ENCODE data around the gene ITPK1.

ITPK1 gene

DNA sequence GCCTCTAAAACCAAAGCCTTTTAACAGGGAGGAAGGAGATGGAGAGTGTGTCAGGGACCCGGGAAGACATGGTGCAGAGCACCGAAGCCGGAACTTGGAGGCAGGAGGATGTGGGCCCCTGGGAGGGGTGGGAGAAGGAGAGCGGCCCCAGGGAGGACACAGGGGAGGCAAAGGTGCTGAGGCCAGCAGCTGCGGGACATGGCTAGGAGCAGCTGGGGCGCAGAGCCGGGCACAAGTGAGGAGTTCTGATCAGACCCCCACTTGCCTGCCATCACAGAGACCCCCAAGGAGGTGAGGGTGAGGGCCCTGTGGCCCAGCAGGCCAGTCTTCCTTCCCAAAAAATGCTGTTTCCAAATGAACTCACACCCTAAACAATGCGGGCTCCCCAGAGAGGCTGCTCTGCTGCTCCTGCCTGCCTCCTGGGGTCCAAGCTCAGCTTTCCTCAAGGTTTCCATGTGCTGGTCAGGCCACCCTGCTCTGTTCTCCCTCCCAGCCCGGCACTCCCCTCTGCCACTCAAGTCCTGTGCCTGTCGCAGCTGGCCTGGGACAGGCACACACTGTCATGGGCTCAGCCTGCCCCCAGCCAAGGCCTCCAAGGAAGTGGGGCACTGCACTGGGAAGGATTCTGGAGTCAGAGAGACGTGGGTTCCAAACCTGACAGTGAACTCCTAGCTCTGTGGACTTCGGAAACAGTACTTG, 168.7 kb downstream of the ITPK1 start:
- FAIRE-seq = no peak

GRCh38 chr14:92945959-92946846, 169.5 kb downstream of the ITPK1 start:
- no peak for FAIRE-seq

- FAIRE-seq = no peak
Observed at GRCh38 chr14:92945544-92945943, 170.2 kb downstream of the ITPK1 start.

DNA sequence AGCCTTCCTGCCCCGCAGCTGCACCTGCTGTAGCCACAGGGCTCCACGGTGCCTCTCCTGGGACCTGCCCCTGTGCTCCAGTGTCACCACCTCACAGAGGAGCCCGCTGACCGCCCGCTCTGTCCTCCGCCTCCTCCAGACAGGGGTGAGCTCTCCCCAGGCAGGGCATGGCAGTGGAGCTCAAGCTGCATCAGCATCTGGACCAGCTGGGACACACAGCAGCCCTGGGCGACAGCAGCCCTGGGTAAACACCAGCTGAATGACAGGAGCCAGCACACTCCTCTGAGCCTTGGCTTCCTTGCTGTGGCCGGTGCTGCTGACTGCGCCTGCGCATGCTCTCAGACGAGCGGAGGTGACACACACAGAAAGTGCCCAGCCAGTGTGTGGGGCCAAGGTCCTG, 170.7 kb downstream of the ITPK1 start:
- no peak for FAIRE-seq

DNA sequence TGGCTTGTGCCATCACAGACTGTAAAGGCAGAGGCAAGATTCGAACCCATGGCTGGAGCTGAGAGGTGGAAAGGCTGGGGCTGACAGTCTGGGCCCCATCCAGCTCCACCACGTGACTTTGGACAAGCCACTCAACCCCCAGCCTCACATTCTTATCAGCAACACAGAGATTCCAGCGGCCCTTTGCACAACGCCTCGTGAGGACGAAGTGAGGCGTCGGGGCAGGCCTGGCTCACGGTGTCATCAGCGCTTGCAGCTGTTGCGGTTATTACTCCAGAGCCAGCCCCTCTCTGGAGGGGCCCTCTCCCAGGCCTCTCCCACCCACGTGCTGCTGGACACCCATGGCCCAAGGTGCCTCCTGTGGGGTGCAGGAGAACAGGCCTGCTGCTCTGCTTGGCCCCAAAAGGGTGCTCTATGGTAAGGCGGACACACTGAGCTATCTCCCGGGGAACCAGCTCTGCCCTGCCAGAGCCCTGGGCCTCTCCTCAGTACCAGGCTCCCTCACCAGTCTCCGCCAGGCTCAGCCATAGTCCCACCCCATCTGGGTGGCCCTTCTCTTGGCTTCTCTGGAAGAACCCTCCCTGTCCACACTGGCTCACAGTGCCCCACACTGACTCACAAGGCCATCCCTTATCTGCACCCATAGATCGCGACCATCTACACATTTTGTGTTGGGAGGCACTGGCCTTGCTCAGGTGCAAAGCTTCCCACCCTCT, 171.7 kb downstream of the ITPK1 start:
- no peak for FAIRE-seq

DNA sequence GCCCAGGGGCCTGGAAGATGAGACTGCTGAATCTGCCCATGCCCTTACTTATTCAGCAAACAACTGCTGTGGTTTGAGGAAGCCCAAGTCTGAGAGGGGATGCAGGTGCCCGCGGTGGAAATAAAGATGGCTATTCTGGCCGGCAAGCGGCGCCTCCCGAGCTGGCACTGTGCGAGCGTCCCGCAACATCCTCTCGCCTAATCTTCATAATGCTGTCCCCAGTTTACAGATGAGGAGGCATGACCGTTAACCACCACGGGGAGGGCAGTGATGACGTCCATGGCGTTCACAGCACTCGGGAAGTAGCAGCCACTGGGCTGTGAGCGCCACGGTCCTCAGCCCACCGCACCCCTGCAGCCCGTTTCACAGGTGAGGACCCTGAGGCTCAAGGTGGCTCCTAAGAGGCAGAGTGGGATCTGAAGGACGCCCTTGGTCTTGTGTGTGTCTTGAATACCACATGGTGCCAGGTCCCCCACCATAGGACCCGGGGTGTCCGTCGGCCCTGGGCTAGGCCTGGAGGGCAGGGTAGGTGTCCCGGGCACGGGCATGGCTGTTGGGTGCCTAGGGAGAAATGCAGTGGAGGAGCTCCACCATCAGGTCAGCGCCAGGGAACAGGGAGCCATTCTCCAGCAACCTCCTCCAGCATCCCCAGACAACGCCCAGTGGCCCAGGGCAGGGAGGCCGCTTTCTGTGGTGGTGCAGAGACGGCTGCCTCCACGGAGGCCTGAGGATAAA, 172.6 kb downstream of the ITPK1 start:
- FAIRE-seq = no peak

GRCh38 chr14:92942576-92942975, 173.1 kb downstream of the ITPK1 start:
- no peak for FAIRE-seq

- no peak for FAIRE-seq
Observed at GRCh38 chr14:92942136-92942535, 173.6 kb downstream of the ITPK1 start.

DNA sequence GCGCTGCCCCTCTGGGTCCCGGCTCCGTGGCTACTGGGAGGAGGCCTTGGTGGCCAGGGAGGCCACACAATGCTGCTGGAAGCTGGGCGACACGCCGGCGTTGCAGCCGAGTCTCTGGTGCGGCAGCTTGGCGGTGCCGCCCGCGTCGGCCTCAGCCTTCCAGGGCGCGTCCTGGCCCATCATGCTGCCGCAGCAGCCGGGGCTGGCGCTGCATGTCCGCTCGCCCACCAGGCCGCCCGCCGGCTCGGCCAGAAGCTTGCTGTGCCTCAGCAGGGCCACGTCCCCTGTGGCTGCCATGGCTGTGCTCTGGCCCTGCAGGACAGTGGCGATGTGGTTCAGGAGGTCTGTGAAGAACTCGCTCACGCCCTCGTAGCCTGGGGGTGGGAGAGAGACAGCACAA, 174.2 kb downstream of the ITPK1 start:
- no peak for FAIRE-seq

GRCh38 chr14:92940543-92940942, 175.2 kb downstream of the ITPK1 start:
- no peak for FAIRE-seq

- FAIRE-seq = no peak
Observed at GRCh38 chr14:92939699-92940098, 176.0 kb downstream of the ITPK1 start.

- FAIRE-seq = no peak
Observed at GRCh38 chr14:92938890-92939671, 176.6 kb downstream of the ITPK1 start.

DNA sequence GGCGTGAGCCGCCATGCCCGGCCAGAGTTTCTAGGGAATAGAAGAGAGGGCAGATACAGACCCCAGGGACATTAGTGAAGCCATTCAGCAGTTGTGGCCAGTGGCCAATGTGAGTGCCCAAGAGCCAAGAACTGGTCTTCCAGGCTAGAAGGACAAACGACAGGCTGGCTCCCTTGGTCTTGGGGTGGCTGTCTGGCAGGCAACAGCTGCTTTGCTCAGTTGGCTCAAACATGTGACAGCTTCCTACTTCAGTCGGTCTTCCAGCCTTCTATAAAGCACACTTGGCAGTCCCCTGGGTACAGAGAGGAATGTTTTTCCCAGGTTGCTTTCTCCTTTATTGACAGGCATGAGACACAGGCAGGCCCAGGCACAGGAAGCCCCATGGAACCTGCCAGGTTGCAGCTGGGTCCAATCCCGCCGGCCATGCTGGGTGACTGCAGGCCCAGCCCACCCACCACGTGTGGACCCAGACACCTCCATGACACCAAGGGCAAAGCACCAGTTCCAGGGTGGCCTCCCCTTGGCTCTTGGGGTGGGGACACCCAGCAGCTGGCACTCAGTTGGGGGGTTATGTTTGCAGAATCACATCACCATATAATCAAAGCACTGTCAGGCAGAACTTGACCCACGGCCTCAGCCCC, 177.4 kb downstream of the ITPK1 start:
- FAIRE-seq = no peak

DNA sequence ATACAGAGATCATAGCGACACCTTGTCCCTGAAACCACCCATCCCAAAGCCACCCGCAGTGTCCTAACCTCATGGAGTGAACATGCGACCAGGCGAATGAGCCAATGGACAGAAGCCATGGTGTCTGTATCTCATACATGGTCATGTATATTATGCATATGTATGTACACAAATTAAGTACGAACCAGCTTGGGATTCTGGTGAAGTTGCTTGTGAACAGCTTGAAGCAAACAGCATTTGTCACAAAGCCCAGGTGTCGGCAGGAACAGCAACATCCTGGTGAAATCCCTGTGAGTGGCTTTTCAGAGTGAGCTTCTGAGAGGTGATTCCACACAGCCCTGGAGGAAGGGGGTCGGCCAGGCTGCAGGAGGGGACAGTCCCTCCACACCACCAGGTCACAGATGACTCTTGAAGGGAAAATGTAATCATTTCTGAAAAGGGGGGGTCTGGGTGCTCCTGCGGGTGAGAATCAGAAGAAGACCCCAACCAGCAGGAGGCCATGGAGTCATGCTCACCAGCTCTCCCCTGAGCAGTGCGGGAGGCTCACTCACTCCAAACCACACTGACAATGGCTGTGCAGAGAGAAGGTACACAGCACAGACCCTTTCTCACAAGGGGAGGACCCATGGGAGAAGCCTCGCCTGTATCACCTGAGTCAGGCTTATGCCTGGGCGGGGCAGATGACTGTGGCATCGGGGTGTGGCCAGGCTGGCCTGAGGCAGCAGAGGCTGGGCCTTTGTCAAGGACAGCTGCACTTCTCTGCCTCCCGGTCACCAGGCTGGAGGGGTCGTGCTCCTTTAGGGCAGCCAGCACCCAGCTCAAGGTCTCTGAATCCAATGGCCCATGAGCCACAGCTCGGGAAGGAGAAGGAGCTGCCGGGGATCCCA, 178.4 kb downstream of the ITPK1 start:
- no peak for FAIRE-seq

- FAIRE-seq = no peak
Observed at GRCh38 chr14:92936085-92936484, 179.6 kb downstream of the ITPK1 start.

- no peak for FAIRE-seq
Observed at GRCh38 chr14:92935446-92935845, 180.3 kb downstream of the ITPK1 start.

DNA sequence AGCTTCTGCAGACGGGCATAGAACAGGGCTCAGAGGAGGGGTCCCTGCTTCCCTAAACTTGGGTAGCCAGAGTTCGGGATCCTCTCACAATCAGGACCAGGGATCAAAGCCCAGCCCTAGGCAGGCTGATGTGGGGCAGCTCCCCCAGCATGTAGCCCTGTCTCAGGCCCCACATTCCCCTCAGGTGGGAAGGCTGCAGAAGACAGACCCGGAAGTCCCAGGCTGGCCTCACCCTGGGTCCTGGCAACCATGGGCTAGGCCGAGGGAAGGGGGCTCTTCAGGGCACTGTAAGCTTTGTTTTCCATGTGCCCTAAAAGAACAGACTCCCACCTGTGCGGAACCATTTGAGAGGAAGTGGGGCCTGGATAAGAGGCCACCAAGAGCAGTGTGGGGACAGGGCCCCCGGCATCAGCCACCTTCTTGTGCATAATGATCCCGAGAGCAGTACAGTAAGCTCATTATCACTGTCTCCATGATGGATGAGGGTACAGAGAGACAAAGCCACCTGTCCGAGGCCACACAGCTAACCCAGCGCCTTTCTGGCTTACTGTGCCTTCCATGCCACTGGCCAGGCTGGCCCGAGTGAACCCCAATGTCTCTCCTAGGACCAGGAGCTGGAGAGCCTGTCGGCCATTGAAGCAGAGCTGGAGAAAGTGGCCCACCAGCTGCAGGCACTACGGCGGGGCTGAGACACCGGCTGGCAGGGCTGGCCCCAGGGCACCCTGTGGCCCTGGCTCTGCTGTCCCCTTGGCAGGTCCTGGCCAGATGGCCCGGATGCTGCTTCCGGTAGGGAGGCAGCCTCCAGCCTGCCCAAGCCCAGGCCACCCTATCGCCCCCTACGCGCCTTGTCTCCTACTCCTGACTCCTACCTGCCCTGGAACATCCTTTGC, 181.3 kb downstream of the ITPK1 start:
- no peak for FAIRE-seq

GRCh38 chr14:92933481-92933880, 182.2 kb downstream of the ITPK1 start:
- FAIRE-seq = no peak

Measured in islet of Langerhans (tissue), 1 donor.